K562 (cell line): ENCODE measurements around the gene GPRC5A. TPM values are rescaled to one million over a fixed set of nuclear protein-coding genes. Genes with fewer than 3 reads are reported as not detected.

ENCODE experiments used
- ATAC-seq: fragments of 200-7000 bp; cut with Tn5 transposase; 3 replicates; pipeline ENCODE4 v1.9.1; 2020; ENCODE audit warnings: moderate library complexity
- BruUV-seq: library from RNA; stranded (reverse); fragments of 400-500 nt; replicated peaks from 2 replicates; lab custom pipeline; 2021; lab: Mats Ljungman, UMichigan
- CTCF ChIA-PET: fragments of 300-600 bp; formaldehyde crosslinking; extraction: SDS; loops from one replicate; lab custom pipeline; 2021; ENCODE audit warnings: low intra/inter-chr PET ratio; lab: Yijun Ruan, JAX
- POLR2A ChIA-PET: fragments of 300-600, 350-650 bp; sonication (Branson Sonifier 250); formaldehyde crosslinking; extraction: SDS; loops from one replicate; lab custom pipeline; 2021; ENCODE audit warnings: antibody characterized with exemption, inconsistent platforms; lab: Yijun Ruan, JAX
- DNase-seq, 4 experiments: peaks; one replicate each; pipeline versions ENCODE4 v3.0.0 to v3.0.0-alpha.2; 2011 to 2018; ENCODE audit warnings: low spot score in 3 of 4, mixed read lengths in 3 of 4; ENCODE audit errors: extremely low read depth in 1 of 4
- FAIRE-seq: peaks from 2 replicates; lab custom pipeline; 2011; peaks lifted over from hg19 to GRCh38; lab: Jason Lieb, UNC
- H2AFZ ChIP-seq: 2 replicates; pipeline ENCODE4 v1.6.0; 2011; ENCODE audit warnings: low read depth, low read length, control low read depth, inconsistent platforms
- H3K27ac ChIP-seq: fragments of 200-600 bp; 3 replicates; pipeline ENCODE4 v1.8.0; 2011; ENCODE audit warnings: low read depth, mild to moderate bottlenecking, control low read depth, inconsistent platforms, low read length, moderate library complexity, mixed read lengths; ENCODE audit errors: extremely low read depth
- H3K27me3 ChIP-seq, 2 experiments: fragments of 300-600 bp in 1 of 2; 2 replicates in 1 of 2; 3 replicates in 1 of 2; pipeline versions ENCODE4 v1.6.0 to v1.8.0; 2011; ENCODE audit warnings: inconsistent platforms in 2 of 2, low read length in 2 of 2, mild to moderate bottlenecking in 1 of 2, mixed read lengths in 1 of 2, moderate library complexity in 1 of 2; ENCODE audit not compliant: control insufficient read depth in 2 of 2, insufficient read depth in 2 of 2
- H3K36me3 ChIP-seq: fragments of 300-600 bp; 3 replicates; pipeline ENCODE4 v1.8.0; 2011; ENCODE audit warnings: mild to moderate bottlenecking, low read length, inconsistent platforms; ENCODE audit not compliant: control insufficient read depth, insufficient read depth
- H3K4me1 ChIP-seq, 2 experiments: fragments of 200-600 bp in 1 of 2; replicated peaks in 1 of 2; 2 replicates in 1 of 2; 3 replicates in 1 of 2; pipeline versions ENCODE4 v1.5.1 to v1.8.0; 2011; ENCODE audit warnings: inconsistent platforms in 2 of 2, low read length in 2 of 2, mild to moderate bottlenecking in 1 of 2, mixed read lengths in 1 of 2, moderate library complexity in 1 of 2; ENCODE audit not compliant: control insufficient read depth in 2 of 2, insufficient read depth in 2 of 2
- H3K4me2 ChIP-seq: 2 replicates; pipeline ENCODE4 v1.6.1; 2011; ENCODE audit warnings: low read length, control low read depth, inconsistent platforms, mixed read lengths; ENCODE audit not compliant: insufficient read depth
- H3K4me3 ChIP-seq: fragments of 200-600 bp; sonication (generic), shearing (Covaris generic); 2 replicates; pipeline ENCODE4 v1.5.1; 2016; ENCODE audit warnings: control low read depth, inconsistent platforms
- H3K79me2 ChIP-seq: fragments of 200-600 bp; 3 replicates; pipeline ENCODE4 v1.8.0; 2011; ENCODE audit warnings: low read length, inconsistent platforms; ENCODE audit not compliant: control insufficient read depth, insufficient read depth
- H3K9ac ChIP-seq, 2 experiments: 2 replicates each; pipeline versions ENCODE4 v1.6.0 to v1.6.1; 2011; ENCODE audit warnings: low read depth in 2 of 2, low read length in 2 of 2, control low read depth in 1 of 2, inconsistent platforms in 1 of 2, mild to moderate bottlenecking in 1 of 2, mixed read lengths in 1 of 2; ENCODE audit not compliant: insufficient read depth in 1 of 2
- H3K9me1 ChIP-seq: one replicate; pipeline ENCODE4 v1.6.0; 2011; ENCODE audit warnings: inconsistent platforms, mild to moderate bottlenecking, low read length, moderate library complexity; ENCODE audit not compliant: control insufficient read depth, insufficient read depth
- H3K9me3 ChIP-seq: replicated peaks from 2 replicates; pipeline ENCODE4 v1.5.1; 2011; ENCODE audit warnings: low read depth, low read length, inconsistent platforms; ENCODE audit not compliant: control insufficient read depth, insufficient read depth
- H4K20me1 ChIP-seq: replicated peaks from 2 replicates; pipeline ENCODE4 v1.6.1; 2011; ENCODE audit warnings: low read length, inconsistent platforms, mixed read lengths; ENCODE audit not compliant: control insufficient read depth, insufficient read depth
- E2F8 ChIP-seq: fragments of 450-650 bp; IDR thresholded peaks from 2 replicates; pipeline ENCODE4 v1.7.1; 2018; ENCODE audit warnings: mild to moderate bottlenecking, low read depth; ENCODE audit not compliant: partially characterized antibody
- ILK ChIP-seq: fragments of 450-650 bp; IDR thresholded peaks from 2 replicates; pipeline ENCODE4 v1.6.1; 2016; ENCODE audit warnings: missing genetic modification characterization, low read depth, mild to moderate bottlenecking, missing compliant biosample characterization, moderate library complexity, borderline replicate concordance
- IRF9 ChIP-seq: fragments of 450-650 bp; IDR thresholded peaks from 2 replicates; pipeline ENCODE4 v1.6.1; 2016; ENCODE audit warnings: missing biosample characterization, missing genetic modification characterization
- MXD1 ChIP-seq: fragments of 250-450 bp; sonication (Bioruptor Pico); IDR thresholded peaks from 2 replicates; pipeline ENCODE4 v1.8.0; 2021; ENCODE audit warnings: borderline replicate concordance, mild to moderate bottlenecking, moderate library complexity; ENCODE audit not compliant: poor library complexity, severe bottlenecking
- TEAD4 ChIP-seq, 2 experiments: sonication (generic) in 1 of 2; formaldehyde crosslinking in 1 of 2; IDR thresholded peaks; 2 replicates each; pipeline versions ENCODE4 v1.6.1 to v1.8.0; 2012 to 2022; ENCODE audit warnings: borderline replicate concordance in 1 of 2, inconsistent platforms in 1 of 2, low read length in 1 of 2, mild to moderate bottlenecking in 1 of 2, missing genetic modification reagents in 1 of 2
- YBX1 ChIP-seq: fragments of 450-650 bp; IDR thresholded peaks from 2 replicates; pipeline ENCODE4 v1.7.1; 2016; ENCODE audit warnings: mild to moderate bottlenecking
- ZBED1 ChIP-seq: IDR thresholded peaks from 2 replicates; pipeline ENCODE4 v1.6.1; 2014
- ZBTB49 ChIP-seq: sonication (generic); formaldehyde crosslinking; IDR thresholded peaks from 2 replicates; pipeline ENCODE4 v1.8.0; 2022; ENCODE audit warnings: missing genetic modification reagents, mild to moderate bottlenecking, borderline replicate concordance
- ZFP36 ChIP-seq: fragments of 150-350 bp; IDR thresholded peaks from 2 replicates; pipeline ENCODE4 v1.6.1; 2018; ENCODE audit warnings: low read length, low read depth; ENCODE audit not compliant: partially characterized antibody
- ZNF212 ChIP-seq: fragments of 450-650 bp; formaldehyde crosslinking; IDR thresholded peaks from 2 replicates; pipeline ENCODE4 v1.4.0; 2020; ENCODE audit warnings: mild to moderate bottlenecking
- ZNF408 ChIP-seq: fragments of 250-450 bp; sonication (Bioruptor Pico); IDR thresholded peaks from 2 replicates; pipeline ENCODE4 v1.4.0; 2020; ENCODE audit warnings: low read depth, mild to moderate bottlenecking, moderate library complexity
- ZNF511 ChIP-seq: sonication (generic); formaldehyde crosslinking; IDR thresholded peaks from 2 replicates; pipeline ENCODE4 v1.8.0; 2022; ENCODE audit warnings: mild to moderate bottlenecking, missing genetic modification reagents
- WGBS: fragments of 100-300 bp; shearing (Covaris generic); methylation state at CpG from one replicate; pipeline ENCODE4 v1.1.6; 2016; ENCODE audit warnings: low coverage, mixed read lengths; ENCODE audit not compliant: insufficient coverage; ENCODE audit errors: missing lambda C conversion rate; 5-methylcytosine and 5-hydroxymethylcytosine counted together
- in situ Hi-C: fragments of 300-500 bp; cut with MboI; formaldehyde crosslinking; loops from 4 replicates; pipeline ENCODE4 v1.15.0; 2018; ENCODE audit warnings: inconsistent platforms, mixed read lengths
- intact Hi-C: fragments of 100-400 bp; cut with micrococcal nuclease; formaldehyde crosslinking; loops from 2 replicates; pipeline ENCODE4 v1.14.2; 2022
- polyA plus RNA-seq, 8 experiments: library from polyadenylated mRNA; depleted of rRNA in 4 of 8; stranded (reverse) in 5 of 8; unstranded in 3 of 8; fragments of >200 nt; fragmentation: Nextera tagmentation in 2 of 8; fragmentation: Illumina TruSeq in 1 of 8; extraction: Ambion mirVana in 2 of 8; extraction: Trizol in 1 of 8; gene quantifications; 2 replicates each; pipeline versions ENCODE4 v1.2.1 to v1.2.3, GENCODE V29; 2011 to 2014; ENCODE audit warnings: inconsistent platforms in 1 of 8, missing spikeins in 1 of 8
- total RNA-seq, 7 experiments: library from RNA; depleted of rRNA in 6 of 7; stranded (reverse); fragments of >200 nt in 6 of 7; fragmentation: Illumina TruSeq in 2 of 7; extraction: Trizol in 2 of 7; gene quantifications; 2 replicates each; pipeline versions ENCODE4 v1.2.1 to v1.2.3, GENCODE V29; 2011 to 2021; ENCODE audit warnings: low replicate concordance in 1 of 7

The GPRC5A gene
- total and polyA plus RNA-seq, 9 of the 15 experiments (the other 6 are each of a cell fraction or from before 2014, with no cell fraction given): 0.01 to 0.64 (median 0.08) TPM; not detected in 6

- TF ChIP-seq IRF9: no peak
- TF ChIP-seq ZNF408 (CRISPR knock-in tag): no peak
Observed at GRCh38 chr12:12872139-12872933, 19.0 kb upstream of the GPRC5A start (continued).

- DNase-seq (no peak), ATAC-seq (no peak), FAIRE-seq (no peak)
- Histone ChIP-seq H3K4me2 (no peak overlapping the region), H3K4me1 (peaks cover 0 to 8% of the 10 kb centered on the region in 2 experiments; a peak in 2 of 5 replicates), H2AFZ (no peak overlapping the region), H3K4me3 (no peak overlapping the region), H3K9me3 (no peaks in the 10 kb centered on the region), H3K9ac (no peak overlapping the region), H3K27ac (no peak overlapping the region), H3K27me3 (peaks cover 6 to 12% of the 10 kb centered on the region in 2 experiments; a peak in 3 of 5 replicates), H4K20me1 (no peaks in the 10 kb centered on the region), H3K36me3 (no peaks in the 10 kb centered on the region), H3K9me1 (no peaks in the 10 kb centered on the region), H3K79me2 (no peaks in the 10 kb centered on the region)
- ChIA-PET POLR2A (no interaction called here), CTCF (no interaction called here)
- BruUV-seq: no TSS peak
- in situ Hi-C loops: no loop called here
- intact Hi-C loops: no loop called here
- WGBS: 0% methylated on average over 1 of the region's 2 CpGs
- TF ChIP-seq E2F8: no peak
- TF ChIP-seq ILK: no peak
- TF ChIP-seq ZBTB49: no peak
- TF ChIP-seq MXD1 (CRISPR knock-in tag): no peak
- no peak for TF ChIP-seq ZNF212 (CRISPR knock-in tag)
- no peak for TF ChIP-seq ZBED1
- no peak for TF ChIP-seq TEAD4 (IDR thresholded peaks at IDR 0.05; ENCODE audit: low read length)
- no peak for TF ChIP-seq TEAD4 (CRISPR knock-in tag; IDR thresholded peaks at IDR 0.05; ENCODE audit: borderline replicate concordance)
- no peak for TF ChIP-seq ZFP36
- no peak for TF ChIP-seq YBX1
- no peak for TF ChIP-seq ZNF511
Observed at GRCh38 chr12:12872934-12873275, 18.5 kb upstream of the GPRC5A start.
